ENCODE results near the gene C1orf226.

DNA sequence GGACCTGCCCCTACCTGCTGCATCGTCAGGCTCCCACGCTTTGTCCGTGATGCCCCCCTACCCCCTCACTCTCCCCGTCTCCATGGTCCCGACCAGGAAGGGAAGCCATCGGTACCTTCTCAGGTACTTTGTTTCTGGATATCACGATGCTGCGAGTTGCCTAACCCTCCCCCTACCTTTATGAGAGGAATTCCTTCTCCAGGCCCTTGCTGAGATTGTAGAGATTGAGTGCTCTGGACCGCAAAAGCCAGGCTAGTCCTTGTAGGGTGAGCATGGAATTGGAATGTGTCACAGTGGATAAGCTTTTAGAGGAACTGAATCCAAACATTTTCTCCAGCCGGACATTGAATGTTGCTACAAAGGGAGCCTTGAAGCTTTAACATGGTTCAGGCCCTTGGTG lies 13.8 kb upstream of the C1orf226 start:
- TF ChIP-seq, protein P1, sequence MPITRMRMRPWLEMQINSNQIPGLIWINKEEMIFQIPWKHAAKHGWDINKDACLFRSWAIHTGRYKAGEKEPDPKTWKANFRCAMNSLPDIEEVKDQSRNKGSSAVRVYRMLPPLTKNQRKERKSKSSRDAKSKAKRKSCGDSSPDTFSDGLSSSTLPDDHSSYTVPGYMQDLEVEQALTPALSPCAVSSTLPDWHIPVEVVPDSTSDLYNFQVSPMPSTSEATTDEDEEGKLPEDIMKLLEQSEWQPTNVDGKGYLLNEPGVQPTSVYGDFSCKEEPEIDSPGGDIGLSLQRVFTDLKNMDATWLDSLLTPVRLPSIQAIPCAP (CRISPR knock-in tag; IDR thresholded peaks at IDR 0.05; ENCODE audit: borderline replicate concordance), result no peak
- TF ChIP-seq ZSCAN29 (IDR thresholded peaks at IDR 0.05), result no peak
- no peak for TF ChIP-seq ZNF23 (CRISPR knock-in tag; IDR thresholded peaks at IDR 0.05)
- TF ChIP-seq RFX1 (IDR thresholded peaks at IDR 0.05), result no peak
- TF ChIP-seq, protein P2, sequence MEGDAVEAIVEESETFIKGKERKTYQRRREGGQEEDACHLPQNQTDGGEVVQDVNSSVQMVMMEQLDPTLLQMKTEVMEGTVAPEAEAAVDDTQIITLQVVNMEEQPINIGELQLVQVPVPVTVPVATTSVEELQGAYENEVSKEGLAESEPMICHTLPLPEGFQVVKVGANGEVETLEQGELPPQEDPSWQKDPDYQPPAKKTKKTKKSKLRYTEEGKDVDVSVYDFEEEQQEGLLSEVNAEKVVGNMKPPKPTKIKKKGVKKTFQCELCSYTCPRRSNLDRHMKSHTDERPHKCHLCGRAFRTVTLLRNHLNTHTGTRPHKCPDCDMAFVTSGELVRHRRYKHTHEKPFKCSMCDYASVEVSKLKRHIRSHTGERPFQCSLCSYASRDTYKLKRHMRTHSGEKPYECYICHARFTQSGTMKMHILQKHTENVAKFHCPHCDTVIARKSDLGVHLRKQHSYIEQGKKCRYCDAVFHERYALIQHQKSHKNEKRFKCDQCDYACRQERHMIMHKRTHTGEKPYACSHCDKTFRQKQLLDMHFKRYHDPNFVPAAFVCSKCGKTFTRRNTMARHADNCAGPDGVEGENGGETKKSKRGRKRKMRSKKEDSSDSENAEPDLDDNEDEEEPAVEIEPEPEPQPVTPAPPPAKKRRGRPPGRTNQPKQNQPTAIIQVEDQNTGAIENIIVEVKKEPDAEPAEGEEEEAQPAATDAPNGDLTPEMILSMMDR (IDR thresholded peaks at IDR 0.05 in 2 of 3, conservative IDR thresholded peaks at IDR 0.05 in 1 of 3; ENCODE audit: insufficient read depth in 2 of 3, low read depth in 1 of 3, low read length in 3 of 3), result no peak
- no peak for TF ChIP-seq ZNF274 (IDR thresholded peaks at IDR 0.05; ENCODE audit: borderline replicate concordance, low read depth, low read length)
- TF ChIP-seq STAG1 (CRISPR knock-in tag; IDR thresholded peaks at IDR 0.05; ENCODE audit: borderline replicate concordance), result no peak
- no peak for TF ChIP-seq SREBF2 (CRISPR knock-in tag; IDR thresholded peaks at IDR 0.05)
- TF ChIP-seq HDGF (IDR thresholded peaks at IDR 0.05), result no peak
- no peak for TF ChIP-seq TRIM28 (IDR thresholded peaks at IDR 0.05)
- TF ChIP-seq, protein P3, sequence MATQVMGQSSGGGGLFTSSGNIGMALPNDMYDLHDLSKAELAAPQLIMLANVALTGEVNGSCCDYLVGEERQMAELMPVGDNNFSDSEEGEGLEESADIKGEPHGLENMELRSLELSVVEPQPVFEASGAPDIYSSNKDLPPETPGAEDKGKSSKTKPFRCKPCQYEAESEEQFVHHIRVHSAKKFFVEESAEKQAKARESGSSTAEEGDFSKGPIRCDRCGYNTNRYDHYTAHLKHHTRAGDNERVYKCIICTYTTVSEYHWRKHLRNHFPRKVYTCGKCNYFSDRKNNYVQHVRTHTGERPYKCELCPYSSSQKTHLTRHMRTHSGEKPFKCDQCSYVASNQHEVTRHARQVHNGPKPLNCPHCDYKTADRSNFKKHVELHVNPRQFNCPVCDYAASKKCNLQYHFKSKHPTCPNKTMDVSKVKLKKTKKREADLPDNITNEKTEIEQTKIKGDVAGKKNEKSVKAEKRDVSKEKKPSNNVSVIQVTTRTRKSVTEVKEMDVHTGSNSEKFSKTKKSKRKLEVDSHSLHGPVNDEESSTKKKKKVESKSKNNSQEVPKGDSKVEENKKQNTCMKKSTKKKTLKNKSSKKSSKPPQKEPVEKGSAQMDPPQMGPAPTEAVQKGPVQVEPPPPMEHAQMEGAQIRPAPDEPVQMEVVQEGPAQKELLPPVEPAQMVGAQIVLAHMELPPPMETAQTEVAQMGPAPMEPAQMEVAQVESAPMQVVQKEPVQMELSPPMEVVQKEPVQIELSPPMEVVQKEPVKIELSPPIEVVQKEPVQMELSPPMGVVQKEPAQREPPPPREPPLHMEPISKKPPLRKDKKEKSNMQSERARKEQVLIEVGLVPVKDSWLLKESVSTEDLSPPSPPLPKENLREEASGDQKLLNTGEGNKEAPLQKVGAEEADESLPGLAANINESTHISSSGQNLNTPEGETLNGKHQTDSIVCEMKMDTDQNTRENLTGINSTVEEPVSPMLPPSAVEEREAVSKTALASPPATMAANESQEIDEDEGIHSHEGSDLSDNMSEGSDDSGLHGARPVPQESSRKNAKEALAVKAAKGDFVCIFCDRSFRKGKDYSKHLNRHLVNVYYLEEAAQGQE (IDR thresholded peaks at IDR 0.05; ENCODE audit: borderline replicate concordance), result no peak
- TF ChIP-seq, protein P3 (CRISPR knock-in tag; IDR thresholded peaks at IDR 0.05; ENCODE audit: low read depth), result no peak
- no peak for TF ChIP-seq ZFP30 (CRISPR knock-in tag; IDR thresholded peaks at IDR 0.05; ENCODE audit: borderline replicate concordance)
- no peak for TF ChIP-seq MCM2 (IDR thresholded peaks at IDR 0.05; ENCODE audit: low read depth)
- TF ChIP-seq, protein P4, sequence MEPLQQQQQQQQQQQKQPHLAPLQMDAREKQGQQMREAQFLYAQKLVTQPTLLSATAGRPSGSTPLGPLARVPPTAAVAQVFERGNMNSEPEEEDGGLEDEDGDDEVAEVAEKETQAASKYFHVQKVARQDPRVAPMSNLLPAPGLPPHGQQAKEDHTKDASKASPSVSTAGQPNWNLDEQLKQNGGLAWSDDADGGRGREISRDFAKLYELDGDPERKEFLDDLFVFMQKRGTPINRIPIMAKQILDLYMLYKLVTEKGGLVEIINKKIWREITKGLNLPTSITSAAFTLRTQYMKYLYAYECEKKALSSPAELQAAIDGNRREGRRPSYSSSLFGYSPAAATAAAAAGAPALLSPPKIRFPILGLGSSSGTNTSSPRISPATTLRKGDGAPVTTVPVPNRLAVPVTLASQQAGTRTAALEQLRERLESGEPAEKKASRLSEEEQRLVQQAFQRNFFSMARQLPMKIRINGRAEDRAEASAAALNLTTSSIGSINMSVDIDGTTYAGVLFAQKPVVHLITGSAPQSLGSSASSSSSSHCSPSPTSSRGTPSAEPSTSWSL (CRISPR knock-in tag; IDR thresholded peaks at IDR 0.05; ENCODE audit: borderline replicate concordance), result no peak
